NCI-H748 treated with DMSO at 0.1 percent for 48 hours (cell line): ENCODE measurements around the gene CRTC3.
"Not testable (repeated sequence)": the region's sequence is repeated elsewhere in the genome, so short reads cannot be mapped to it uniquely, and the experiment has no call there.

Source experiments
- DNase-seq: peaks from one replicate; lab custom pipeline; 2025; lab: John Stamatoyannopoulos, UW

CRTC3 gene

DNA sequence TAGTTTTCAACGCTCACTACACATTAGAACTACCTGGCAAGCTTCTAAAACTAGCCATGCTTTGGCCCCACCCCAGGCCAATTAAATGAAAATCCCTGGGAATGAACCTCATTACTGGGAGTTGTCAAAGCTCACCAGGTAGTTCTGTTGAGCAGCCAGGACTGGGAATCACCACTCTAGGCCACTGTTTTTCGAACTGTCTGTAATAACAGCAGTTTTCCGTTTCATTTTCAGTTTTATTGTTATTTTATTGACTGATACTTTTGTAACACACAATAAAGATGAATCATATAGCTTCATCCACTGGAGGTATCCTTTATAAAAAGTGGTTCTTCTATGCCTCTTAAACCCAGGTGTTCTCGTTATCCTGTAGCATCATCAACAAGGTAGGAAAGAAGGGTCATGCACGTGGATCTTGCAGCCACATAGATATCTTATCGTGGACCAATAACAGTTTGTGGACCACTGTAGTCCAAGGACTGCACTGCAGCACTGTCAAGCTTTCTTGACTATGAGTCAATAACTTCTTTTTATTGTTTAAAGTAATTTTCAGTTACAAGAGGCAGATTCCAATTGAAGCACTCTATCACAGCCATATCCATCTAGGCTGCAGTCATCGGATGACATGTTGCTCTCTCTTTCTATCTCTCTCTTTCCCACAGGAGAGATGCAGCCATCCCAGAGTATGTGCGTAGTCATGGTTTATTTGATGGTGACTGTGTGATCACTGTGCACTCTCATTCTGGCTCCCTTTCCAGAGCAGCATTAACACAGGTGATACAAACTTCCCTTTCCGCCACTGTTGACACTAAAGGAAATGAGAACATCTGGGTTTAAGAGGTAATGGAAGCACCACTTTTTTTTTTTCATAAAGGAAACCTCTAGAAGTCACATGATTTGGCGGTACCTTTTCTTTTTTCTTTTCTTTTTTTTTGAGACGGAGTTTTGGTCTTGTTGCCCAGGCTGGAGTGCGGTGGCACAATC, 148.4 kb downstream of the CRTC3 start:
- no peak for DNase-seq

DNA sequence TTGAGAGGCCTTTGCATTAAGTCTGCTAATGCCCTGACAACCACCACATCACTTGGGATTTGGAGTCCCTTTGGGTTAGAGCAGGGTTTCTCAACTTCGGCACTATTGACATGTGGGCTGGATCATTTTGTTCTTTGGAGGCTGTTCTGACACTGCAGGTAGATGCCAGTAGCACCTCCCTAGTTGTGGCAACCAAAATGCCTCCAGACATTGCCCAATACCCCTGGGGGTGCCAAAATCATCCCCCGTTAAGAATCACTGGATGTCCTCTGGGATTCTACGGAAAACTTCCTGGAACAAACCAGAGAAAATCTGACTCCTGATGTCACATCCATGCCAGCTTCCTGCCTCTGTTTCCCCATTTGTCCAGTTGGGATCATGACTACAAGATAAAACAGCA, 150.2 kb downstream of the CRTC3 start:
- no peak for DNase-seq

DNA sequence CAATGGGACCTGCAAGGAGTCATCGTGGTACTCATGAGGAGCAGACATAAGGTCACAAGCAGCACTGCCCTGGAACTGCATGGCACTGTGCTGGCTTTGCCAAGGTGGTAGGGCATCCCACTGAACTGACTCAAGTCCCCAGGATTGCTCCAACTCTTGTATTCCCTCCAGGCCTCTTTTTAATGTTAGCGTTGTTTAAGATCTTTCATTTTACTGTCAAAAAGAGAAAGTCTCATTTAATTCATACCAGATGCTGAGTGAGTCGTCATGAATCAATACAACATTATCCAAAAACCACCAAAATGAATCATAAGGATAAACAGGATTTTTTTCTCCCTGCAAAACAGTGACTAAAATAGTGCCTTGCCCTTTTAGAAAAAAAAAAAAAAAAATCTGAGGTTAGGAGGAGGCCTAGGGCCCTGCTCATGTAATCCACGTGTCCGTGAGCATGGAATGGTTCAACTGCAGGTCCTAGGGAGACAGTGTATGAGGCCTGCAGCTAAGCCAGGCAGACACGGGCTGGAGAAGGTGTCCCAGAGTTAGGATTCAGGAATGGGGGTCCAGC, 150.7 kb downstream of the CRTC3 start:
- no peak for DNase-seq

- no peak for DNase-seq
Observed at GRCh38 chr15:90681056-90681455, 151.3 kb downstream of the CRTC3 start.

- DNase-seq = no peak
Observed at GRCh38 chr15:90681480-90681879, 151.8 kb downstream of the CRTC3 start.

DNA sequence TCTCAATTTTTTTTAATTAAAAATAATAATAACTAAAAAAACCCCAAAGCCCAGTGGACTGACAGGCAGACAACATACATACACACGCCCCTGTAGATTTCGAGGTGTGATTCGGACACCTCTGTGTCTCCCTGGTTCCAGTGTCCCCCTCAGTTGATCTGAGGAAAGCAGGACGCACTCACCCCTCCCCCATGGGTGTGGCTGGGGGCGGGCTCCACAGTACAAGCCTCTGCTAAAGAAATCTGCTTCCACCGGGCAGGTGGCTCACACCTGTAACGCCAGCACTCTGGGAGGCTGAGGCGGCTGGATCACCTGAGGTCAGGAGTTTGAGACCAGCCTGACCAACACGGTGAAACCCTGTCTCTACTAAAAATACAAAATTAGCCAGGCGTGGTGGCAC, 153.6 kb downstream of the CRTC3 start:
- no peak for DNase-seq

- no peak for DNase-seq
Observed at GRCh38 chr15:90683876-90684275, 154.2 kb downstream of the CRTC3 start.

DNA sequence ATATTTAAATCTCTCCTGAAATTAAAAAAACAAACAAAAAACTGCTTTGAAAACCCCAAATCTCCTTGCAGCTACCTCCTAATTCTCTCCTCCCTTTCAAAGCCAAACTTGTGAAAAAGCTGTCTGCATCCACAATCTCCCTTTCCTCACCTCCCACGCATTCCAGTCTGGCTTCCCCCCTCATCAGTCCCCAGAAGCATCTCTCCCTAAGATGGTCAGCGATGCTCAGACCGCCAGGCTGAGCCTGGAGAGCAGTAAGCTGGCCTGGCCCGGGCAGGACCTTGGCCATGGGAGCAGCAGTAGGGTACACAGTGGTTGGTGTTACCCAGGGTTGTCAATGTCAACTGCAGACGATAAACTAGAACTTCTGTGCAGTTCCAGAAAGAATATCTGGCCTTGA, 154.6 kb downstream of the CRTC3 start:
- no peak for DNase-seq

- DNase-seq = no peak
Observed at GRCh38 chr15:90685591-90686434, 156.1 kb downstream of the CRTC3 start.

DNA sequence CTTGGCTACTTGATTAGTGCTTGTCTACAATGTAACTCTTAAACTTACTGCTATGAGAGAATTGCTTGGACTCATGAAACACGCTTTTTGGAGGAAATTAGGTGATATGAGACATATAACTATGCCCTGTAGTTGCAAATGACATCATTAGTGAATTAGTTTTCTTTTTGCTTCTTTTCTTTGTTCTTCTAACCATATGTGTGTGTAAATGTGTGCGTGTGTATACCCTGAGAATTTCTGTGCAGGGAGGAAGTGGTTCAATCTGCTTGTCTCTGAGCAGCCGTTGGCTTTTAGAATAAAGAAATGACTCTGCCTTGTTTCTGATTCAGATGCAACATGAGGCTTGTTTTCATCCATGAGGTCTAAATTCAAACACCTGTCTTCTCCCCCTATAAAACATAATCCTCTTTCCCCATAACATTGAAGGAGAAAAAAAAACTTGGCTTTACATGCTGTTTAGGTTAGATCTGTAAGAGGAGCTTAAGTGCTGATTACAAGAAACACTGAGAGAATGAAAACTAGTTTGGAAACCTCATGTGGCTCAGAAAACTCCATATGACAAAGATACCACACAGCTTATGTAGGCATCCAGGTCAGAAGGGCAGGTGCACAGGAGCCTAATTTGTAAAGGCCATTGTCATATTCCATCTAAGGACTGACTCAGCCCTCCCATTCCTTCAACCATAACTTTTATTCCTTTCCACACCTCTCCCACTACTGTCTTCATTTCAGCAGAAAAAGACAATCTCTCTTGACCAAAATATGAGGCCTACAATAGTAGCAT, 156.9 kb downstream of the CRTC3 start:
- no peak for DNase-seq

DNA sequence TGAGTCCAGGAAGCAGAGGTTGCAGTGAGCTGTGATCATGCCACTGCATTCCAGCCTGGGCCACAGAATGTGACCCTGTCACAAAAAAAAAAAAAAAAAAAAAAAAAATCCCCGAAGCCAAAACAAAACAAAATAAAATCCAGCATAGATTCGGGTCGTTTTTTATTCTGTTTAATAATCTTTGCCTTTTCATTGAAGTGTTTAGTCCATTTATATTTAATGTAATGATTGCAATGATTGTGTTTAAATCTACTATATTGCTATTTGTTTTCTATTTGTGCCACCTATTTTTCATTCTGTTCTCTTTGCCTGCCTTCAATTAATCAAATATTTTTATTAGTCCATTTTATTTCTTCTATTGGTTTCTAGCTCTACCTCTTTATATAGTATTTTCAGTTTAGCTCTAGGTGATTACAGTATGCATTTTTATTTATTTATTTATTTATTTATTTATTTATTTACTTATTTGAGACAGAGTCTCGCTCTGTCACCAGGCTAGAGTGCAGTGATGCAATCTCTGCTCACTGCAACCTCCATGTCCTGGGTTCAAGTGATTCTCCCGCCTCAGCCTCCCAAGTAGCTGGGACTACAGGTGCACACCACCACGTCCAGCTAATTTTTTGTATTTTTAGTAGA, 159.7 kb downstream of the CRTC3 start:
- DNase-seq = not testable (repeated sequence)

GRCh38 chr15:90690585-90690984, 160.9 kb downstream of the CRTC3 start:
- DNase-seq = no peak

DNA sequence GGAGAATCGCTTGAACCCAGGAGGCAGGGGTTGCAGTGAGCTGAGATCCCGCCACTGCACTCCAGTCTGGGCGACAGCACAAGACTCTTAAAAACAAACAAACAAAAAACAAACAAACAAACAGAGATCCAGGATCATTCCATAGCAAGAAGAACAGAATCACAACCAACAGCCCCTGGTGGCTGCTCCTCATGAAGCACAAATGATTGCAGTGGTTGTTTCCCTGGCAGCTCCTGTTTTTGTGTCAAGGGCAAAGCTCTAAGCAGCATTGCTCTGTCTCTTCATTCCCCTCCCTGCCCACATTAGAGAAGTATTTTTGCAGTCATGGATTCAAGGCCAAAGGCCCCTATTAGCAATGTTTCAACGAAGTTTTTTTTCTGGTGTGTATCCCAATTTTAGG, 161.6 kb downstream of the CRTC3 start:
- DNase-seq = no peak

GRCh38 chr15:90691982-90692773, 162.5 kb downstream of the CRTC3 start:
- DNase-seq = no peak
